OCI-M2 (cell line): ENCODE measurements around the gene FN3K.

ENCODE experiments used
- DNase-seq: peaks from one replicate; lab custom pipeline; 2025; ENCODE audit not compliant: unreplicated experiment; lab: John Stamatoyannopoulos, UW

The FN3K gene

GRCh38 chr17:82793974-82794630 lies 58.7 kb downstream of the FN3K start:
- DNase-seq, result no peak

GRCh38 chr17:82794781-82795482 lies 59.5 kb downstream of the FN3K start:
- DNase-seq, result no peak

DNA sequence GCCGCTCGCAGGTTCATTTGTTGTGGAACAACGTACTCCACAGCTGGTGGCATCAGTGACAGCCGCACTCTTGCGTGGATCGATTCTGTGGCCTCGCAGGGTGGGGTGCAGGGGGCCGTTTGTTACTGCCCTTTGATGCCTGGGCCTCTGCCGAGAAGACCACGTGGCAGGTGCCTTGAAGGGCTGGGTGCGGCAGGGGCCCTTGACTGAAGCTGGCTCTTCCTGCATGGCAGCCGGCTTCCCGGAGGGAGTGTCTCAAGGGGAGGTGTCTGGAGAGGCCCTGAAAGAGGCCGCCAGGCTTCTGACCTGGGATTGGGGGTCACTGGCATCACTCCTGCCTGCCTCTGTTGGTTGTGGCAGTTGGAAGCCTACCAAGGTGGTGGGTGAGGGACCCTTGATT lies 60.2 kb downstream of the FN3K start:
- DNase-seq, result no peak

- DNase-seq, result no peak
Observed at GRCh38 chr17:82797061-82797460, 61.6 kb downstream of the FN3K start.

DNA sequence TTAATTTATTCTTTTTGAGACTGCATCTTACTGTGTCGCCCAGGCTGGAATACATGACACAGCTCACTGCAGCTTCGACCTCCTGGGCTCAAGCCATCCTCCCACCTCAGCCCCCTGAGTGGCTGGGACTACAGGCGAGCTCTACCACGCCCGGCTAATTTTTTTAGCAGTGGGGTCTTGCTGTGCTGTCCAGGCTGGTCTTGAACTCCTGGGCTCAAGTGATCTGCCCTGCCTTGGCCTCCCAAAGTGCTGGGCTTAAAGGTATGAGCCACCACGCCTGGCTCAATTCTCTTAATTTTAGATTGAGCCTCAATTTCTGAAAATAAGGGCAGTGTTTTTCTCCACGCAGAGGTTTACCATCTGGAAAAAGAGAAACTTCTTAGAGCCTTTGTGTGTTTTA lies 63.3 kb downstream of the FN3K start:
- no peak for DNase-seq

DNA sequence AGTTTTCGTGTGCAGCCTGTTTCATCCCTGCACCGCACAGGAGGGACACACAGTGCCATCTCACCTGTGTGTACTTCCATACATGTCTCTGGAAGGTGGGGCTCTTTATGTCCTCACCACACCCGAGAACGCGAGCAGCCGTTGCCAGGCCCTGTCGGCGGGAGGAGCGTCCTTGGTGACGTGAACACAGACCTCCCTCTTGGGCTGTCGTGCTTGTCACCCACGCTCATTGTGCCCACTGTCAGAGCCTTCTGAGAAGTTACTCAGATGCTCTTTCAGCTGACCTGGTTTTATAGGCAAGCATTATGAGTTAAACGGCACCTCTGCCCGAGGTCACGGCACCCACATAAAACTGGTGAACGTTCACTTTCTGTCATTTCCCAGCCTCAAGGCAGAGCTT lies 64.2 kb downstream of the FN3K start:
- DNase-seq, result no peak
